Epithelial cell of umbilical artery (primary cell): ENCODE measurements around the gene CYGB. TPM values are rescaled to one million over a fixed set of nuclear protein-coding genes. Genes with fewer than 3 reads are reported as not detected.

ENCODE experiments used
- total RNA-seq: library from RNA; depleted of rRNA; stranded (reverse); fragments of >200 nt; gene quantifications from 2 replicates; pipeline ENCODE4 v1.2.3, GENCODE V29; 2014

CYGB gene
- total RNA-seq = 0.32 and 0.46 TPM in 2 replicates

GRCh38 chr17:76537578-76538280 is at the start of gene CYGB:
Gene CYGB, minus strand, starts transcription at chr17:76537709. Its CDS starts 167 bp downstream, at chr17:76537542.

DNA sequence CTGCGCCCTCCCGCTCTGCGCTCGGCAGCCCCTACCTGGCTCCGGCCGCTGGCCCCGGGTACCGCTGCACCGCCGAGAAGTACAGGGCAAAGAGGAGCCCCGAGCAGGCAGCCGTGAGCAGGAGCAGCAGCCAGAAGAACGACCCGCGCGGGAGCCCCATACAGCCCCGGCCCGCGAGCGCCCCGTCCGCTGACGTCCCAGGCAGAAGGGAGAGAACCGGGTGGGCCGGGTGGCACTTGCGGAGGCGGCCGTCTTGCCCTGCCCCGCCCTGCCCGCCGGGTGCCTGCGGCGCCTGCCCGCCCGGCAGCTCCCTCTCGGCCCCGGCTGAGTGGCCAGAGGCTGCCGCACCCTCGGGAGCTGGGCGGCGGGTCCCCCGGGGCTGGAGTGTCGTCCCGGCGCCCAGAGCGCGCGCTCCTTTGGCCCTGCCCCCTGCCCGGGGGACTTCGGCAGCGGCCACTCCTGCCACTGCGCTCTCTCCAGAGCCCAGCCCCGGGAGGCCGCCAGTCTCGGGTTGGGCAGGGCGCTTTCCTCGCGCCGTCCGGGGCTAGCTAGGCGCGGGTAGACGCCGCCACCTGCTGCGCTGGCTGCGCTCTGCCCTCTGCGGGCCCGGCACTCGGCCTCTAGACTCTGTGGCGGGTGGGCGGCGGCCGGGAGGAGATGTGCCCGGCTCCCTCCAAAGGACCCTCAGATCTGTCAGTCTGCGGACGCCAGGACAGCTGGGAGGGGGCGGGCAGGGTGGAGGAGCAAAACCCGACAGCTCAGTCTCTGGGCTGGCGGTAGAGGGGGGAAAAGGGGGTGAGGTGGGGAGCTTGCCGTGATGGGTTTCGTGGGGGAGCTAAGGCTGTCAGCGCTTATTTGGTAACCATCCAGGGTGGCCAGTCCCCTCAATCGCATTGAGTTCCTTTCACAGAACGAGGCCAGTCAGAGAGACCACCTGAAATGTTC is 48.4 kb upstream of the CYGB start, which contains the start of gene ST6GALNAC2:
Gene ST6GALNAC2, minus strand, starts transcription at position 212 of the 945 bp plus-strand sequence. Its CDS starts 52 bp downstream, at position 160.

GRCh38 chr17:76539631-76540271 is 2.2 kb upstream of the CYGB start, which contains the start of gene PRCD:
Gene PRCD, plus strand, starts transcription at chr17:76540044. Its CDS starts 98 bp downstream, at chr17:76540142.

DNA sequence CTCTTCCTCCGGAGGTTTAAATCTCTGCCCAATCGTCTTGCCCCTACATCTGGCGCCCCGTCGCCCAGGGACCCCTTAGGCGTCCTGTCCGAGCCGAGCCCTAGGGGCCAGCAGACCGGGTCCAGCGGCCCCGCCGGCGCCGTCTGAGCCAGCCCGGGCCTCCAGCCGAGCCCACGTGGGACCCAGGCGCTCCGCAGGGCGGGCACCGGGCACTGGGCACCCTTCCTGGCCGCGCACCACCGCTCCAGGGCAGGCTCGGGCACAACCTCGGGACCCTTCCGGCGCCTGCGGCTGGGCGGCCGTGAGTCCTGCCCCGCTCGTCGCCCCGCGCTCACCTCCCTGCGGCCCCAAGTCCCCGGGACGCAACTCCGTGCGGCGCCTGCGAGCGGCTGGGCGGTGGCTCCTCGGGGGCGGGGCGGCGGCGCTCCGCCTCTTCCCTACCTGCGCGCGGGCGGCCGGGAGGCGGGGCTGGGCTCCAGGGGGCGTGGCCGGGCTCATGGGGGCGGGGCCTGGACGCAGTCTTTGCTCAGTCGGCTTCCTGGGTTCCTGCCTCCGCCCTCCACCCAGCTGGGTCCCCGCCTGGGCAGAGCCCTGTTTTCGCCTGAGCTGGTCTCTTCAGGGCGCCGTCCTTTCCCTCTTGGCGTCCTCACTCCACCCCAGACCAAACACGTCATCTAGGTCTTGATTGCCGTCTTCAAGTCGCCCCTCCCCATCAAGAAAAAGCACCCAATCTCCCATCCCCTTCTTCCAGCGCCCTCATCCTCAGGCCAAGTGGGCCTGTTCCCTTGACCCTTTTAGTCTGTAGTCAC is 36.3 kb downstream of the CYGB start, which contains the start of gene RHBDF2:
Gene RHBDF2, minus strand, starts transcription at position 406 of the 809 bp plus-strand sequence. CDS start 19,899 bp downstream, outside the sequence.

Other genes with a start within 250 kb of the CYGB start
- 1.9 and 2.7 TPM in 2 replicates for gene QRICH2, start 229.4 kb downstream of the CYGB start, total RNA-seq
- 38.8 and 47.7 TPM in 2 replicates for gene PRPSAP1, start 183.8 kb downstream of the CYGB start, total RNA-seq
- gene SPHK1, start 153.1 kb downstream of the CYGB start, total RNA-seq = 30.5 and 148 TPM in 2 replicates
- gene UBE2O, start 84.6 kb downstream of the CYGB start, total RNA-seq = 13.7 and 18.5 TPM in 2 replicates
- gene AANAT, start 70.1 kb downstream of the CYGB start, total RNA-seq = not detected in 2 replicates
- gene RHBDF2, start 36.3 kb downstream of the CYGB start, total RNA-seq = 8.1 and 18.1 TPM in 2 replicates
- gene PRCD, start 2.3 kb upstream of the CYGB start, total RNA-seq = not detected in 2 replicates
- gene ST6GALNAC2, start 48.2 kb upstream of the CYGB start, total RNA-seq = 0.65 and 1.1 TPM in 2 replicates
- gene ST6GALNAC1, start 106.0 kb upstream of the CYGB start, total RNA-seq = not detected in 2 replicates
- gene MXRA7, start 173.3 kb upstream of the CYGB start, total RNA-seq = 63.3 and 114 TPM in 2 replicates
- 22.4 and 22.9 TPM in 2 replicates for gene JMJD6, start 188.9 kb upstream of the CYGB start, total RNA-seq
- gene METTL23, start 189.1 kb upstream of the CYGB start, total RNA-seq = 22.4 and 24.0 TPM in 2 replicates
- 189 and 281 TPM in 2 replicates for gene SRSF2, start 199.6 kb upstream of the CYGB start, total RNA-seq
- gene MFSD11, start 200.4 kb upstream of the CYGB start, total RNA-seq = 22.1 and 28.9 TPM in 2 replicates